ENCODE results near the gene CAPN8. TPM values are rescaled to one million over a fixed set of nuclear protein-coding genes. Genes with fewer than 3 reads are reported as not detected.

CAPN8 gene
- total RNA-seq, 1 experiment from 2014 or later, result 0.28 TPM

DNA sequence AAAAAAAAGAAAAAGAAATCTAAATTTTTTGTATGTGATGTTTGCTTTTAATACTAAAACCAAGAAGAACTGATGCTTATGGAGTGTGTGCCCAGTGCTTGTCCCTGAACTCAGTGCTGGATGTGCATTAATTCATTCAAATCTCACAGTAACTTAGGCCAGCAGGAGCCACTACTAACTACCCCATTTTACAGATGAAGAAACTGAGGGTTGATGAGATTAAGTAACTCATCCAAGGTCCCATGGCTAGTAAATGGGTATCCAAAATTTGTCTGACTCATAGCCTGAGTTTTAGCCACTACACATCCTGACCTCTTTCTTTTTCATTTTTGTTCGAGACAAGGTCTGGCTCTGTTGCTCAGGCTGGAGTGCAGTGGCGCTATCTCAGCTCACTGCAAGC, 144.4 kb downstream of the CAPN8 start (continued):
- no peak for TF ChIP-seq AFF4 (CRISPR knock-in tag; IDR thresholded peaks at IDR 0.05; ENCODE audit: borderline replicate concordance)

DNA sequence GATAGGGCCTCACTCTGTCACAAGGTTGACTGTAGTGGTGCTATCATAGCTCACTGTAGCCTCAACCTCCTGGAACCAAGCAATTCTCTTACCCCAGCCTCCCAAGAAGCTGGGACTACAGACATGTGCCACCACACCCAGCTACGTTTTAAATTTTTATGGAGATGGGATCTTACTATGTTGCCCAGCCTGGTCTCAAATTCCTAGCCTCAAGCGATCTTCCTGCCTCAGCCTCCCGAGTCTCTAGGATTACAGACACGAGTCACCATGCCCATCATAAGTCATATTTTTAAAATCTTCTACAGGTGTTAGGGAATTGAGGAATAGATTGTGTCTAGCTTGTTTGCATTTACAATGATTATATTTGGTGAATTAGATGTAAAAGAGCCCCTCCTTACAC, 145.3 kb downstream of the CAPN8 start:
- DNase-seq (ENCODE audit: low spot score) (no peak), ATAC-seq (no peak)
- peaks cover 29% of the 10 kb centered on the region for H3K9me3 Mint-ChIP-seq
- no peak overlapping the region for H3K4me3 Mint-ChIP-seq
- TF ChIP-seq, protein P1, sequence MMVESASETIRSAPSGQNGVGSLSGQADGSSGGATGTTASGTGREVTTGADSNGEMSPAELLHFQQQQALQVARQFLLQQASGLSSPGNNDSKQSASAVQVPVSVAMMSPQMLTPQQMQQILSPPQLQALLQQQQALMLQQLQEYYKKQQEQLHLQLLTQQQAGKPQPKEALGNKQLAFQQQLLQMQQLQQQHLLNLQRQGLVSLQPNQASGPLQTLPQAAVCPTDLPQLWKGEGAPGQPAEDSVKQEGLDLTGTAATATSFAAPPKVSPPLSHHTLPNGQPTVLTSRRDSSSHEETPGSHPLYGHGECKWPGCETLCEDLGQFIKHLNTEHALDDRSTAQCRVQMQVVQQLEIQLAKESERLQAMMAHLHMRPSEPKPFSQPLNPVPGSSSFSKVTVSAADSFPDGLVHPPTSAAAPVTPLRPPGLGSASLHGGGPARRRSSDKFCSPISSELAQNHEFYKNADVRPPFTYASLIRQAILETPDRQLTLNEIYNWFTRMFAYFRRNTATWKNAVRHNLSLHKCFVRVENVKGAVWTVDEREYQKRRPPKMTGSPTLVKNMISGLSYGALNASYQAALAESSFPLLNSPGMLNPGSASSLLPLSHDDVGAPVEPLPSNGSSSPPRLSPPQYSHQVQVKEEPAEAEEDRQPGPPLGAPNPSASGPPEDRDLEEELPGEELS (CRISPR knock-in tag; IDR thresholded peaks at IDR 0.05), result no peak
- TF ChIP-seq OVOL2 (CRISPR knock-in tag; IDR thresholded peaks at IDR 0.05; ENCODE audit: borderline replicate concordance) (no peak), MXD4 (CRISPR knock-in tag; IDR thresholded peaks at IDR 0.05; ENCODE audit: borderline replicate concordance) (no peak), ARID4B (CRISPR knock-in tag; IDR thresholded peaks at IDR 0.05; ENCODE audit: borderline replicate concordance) (no peak), ZNF232 (CRISPR knock-in tag; IDR thresholded peaks at IDR 0.05) (no peak), ELF4 (CRISPR knock-in tag; IDR thresholded peaks at IDR 0.05; ENCODE audit: low read depth) (no peak), NFE2L1 (CRISPR knock-in tag; IDR thresholded peaks at IDR 0.05) (no peak), SOX15 (CRISPR knock-in tag; IDR thresholded peaks at IDR 0.05) (no peak), PREB (CRISPR knock-in tag; IDR thresholded peaks at IDR 0.05; ENCODE audit: borderline replicate concordance) (no peak), IRF1 (CRISPR knock-in tag; IDR thresholded peaks at IDR 0.05) (no peak), NFATC4 (CRISPR knock-in tag; IDR thresholded peaks at IDR 0.05) (no peak), ZNF396 (CRISPR knock-in tag; IDR thresholded peaks at IDR 0.05; ENCODE audit: borderline replicate concordance) (no peak), JAZF1 (CRISPR knock-in tag; IDR thresholded peaks at IDR 0.05) (no peak), GTF2I (CRISPR knock-in tag; conservative IDR thresholded peaks at IDR 0.05) (no peak)
- TF ChIP-seq, protein P2, sequence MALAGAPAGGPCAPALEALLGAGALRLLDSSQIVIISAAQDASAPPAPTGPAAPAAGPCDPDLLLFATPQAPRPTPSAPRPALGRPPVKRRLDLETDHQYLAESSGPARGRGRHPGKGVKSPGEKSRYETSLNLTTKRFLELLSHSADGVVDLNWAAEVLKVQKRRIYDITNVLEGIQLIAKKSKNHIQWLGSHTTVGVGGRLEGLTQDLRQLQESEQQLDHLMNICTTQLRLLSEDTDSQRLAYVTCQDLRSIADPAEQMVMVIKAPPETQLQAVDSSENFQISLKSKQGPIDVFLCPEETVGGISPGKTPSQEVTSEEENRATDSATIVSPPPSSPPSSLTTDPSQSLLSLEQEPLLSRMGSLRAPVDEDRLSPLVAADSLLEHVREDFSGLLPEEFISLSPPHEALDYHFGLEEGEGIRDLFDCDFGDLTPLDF (CRISPR knock-in tag; IDR thresholded peaks at IDR 0.05), result no peak
- TF ChIP-seq, protein P3, sequence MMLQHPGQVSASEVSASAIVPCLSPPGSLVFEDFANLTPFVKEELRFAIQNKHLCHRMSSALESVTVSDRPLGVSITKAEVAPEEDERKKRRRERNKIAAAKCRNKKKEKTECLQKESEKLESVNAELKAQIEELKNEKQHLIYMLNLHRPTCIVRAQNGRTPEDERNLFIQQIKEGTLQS (CRISPR knock-in tag; conservative IDR thresholded peaks at IDR 0.05), result no peak
- TF ChIP-seq, protein P4, sequence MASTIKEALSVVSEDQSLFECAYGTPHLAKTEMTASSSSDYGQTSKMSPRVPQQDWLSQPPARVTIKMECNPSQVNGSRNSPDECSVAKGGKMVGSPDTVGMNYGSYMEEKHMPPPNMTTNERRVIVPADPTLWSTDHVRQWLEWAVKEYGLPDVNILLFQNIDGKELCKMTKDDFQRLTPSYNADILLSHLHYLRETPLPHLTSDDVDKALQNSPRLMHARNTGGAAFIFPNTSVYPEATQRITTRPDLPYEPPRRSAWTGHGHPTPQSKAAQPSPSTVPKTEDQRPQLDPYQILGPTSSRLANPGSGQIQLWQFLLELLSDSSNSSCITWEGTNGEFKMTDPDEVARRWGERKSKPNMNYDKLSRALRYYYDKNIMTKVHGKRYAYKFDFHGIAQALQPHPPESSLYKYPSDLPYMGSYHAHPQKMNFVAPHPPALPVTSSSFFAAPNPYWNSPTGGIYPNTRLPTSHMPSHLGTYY (CRISPR knock-in tag; IDR thresholded peaks at IDR 0.05), result no peak
- H3K4me1 Mint-ChIP-seq, result peaks cover 11% of the 10 kb centered on the region
- no peaks in the 10 kb centered on the region for H3K36me3 Mint-ChIP-seq
- H3K27me3 Mint-ChIP-seq (ENCODE audit: low read depth), result no peaks in the 10 kb centered on the region
- H3K27ac Mint-ChIP-seq, result no peak overlapping the region
- ChIA-PET POLR2A (no interaction called here), CTCF (interaction anchor here (1.0 to 1.6 kb wide), 2 partner anchors 12 to 36 kb away, joined by 4 read pairs; no protein-coding TSS in a partner anchor)
